ENCODE measurements around the gene DCXR.

The DCXR gene

GRCh38 chr17:82072827-82073226, 35.3 kb upstream of the DCXR start:
- DNase-seq = no peak

- DNase-seq = no peak
Measured at GRCh38 chr17:82070611-82071010, 33.1 kb upstream of the DCXR start.

GRCh38 chr17:82065638-82066303, 28.3 kb upstream of the DCXR start, which contains the start of gene DUS1L:
DUS1L (minus strand) TSS chr17:82065804; CDS start chr17:82065059, 745 bp downstream.
- DNase-seq = peak; percentile 21

- DNase-seq = no peak
Measured at GRCh38 chr17:82065193-82065637, 27.7 kb upstream of the DCXR start.

GRCh38 chr17:82064433-82065192, 27.1 kb upstream of the DCXR start:
- DNase-seq = no peak

GRCh38 chr17:82063424-82064415, 26.2 kb upstream of the DCXR start:
- DNase-seq = no peak

- no peak for DNase-seq
Measured at GRCh38 chr17:82062984-82063368, 25.5 kb upstream of the DCXR start.

GRCh38 chr17:82062076-82062983, 24.8 kb upstream of the DCXR start:
- DNase-seq = no peak

GRCh38 chr17:82061047-82061925, 23.8 kb upstream of the DCXR start:
- DNase-seq = no peak

GRCh38 chr17:82060614-82061013, 23.1 kb upstream of the DCXR start:
- no peak for DNase-seq

GRCh38 chr17:82060001-82060380, 22.5 kb upstream of the DCXR start:
- no peak for DNase-seq

- DNase-seq = no peak
Measured at GRCh38 chr17:82059272-82060000, 21.9 kb upstream of the DCXR start.

- DNase-seq = no peak
Measured at GRCh38 chr17:82058855-82059249, 21.4 kb upstream of the DCXR start.

- no peak for DNase-seq
Measured at GRCh38 chr17:82058230-82058854, 20.8 kb upstream of the DCXR start.

GRCh38 chr17:82056729-82057621, 19.5 kb upstream of the DCXR start:
- DNase-seq = no peak

GRCh38 chr17:82055965-82056728, 18.6 kb upstream of the DCXR start:
- no peak for DNase-seq

GRCh38 chr17:82055023-82055964, 17.8 kb upstream of the DCXR start:
- DNase-seq = no peak
